WTC11 (cell line): ENCODE data around the gene MEGF6.

Source experiments
- CBFB ChIP-seq: sonication (generic); formaldehyde crosslinking; IDR thresholded peaks from 2 replicates; pipeline ENCODE4 v1.8.1; 2022; ENCODE audit warnings: mild to moderate bottlenecking, low read depth, missing genetic modification reagents
- ELF4 ChIP-seq: sonication (generic); formaldehyde crosslinking; IDR thresholded peaks from 2 replicates; pipeline ENCODE4 v1.8.1; 2022; ENCODE audit warnings: low read depth, mild to moderate bottlenecking, moderate library complexity, missing genetic modification reagents
- SP1 ChIP-seq: sonication (generic); formaldehyde crosslinking; conservative IDR thresholded peaks from 2 replicates; pipeline ENCODE4 v1.8.1; 2022; ENCODE audit warnings: missing genetic modification reagents
- ZBTB21 ChIP-seq: sonication (generic); formaldehyde crosslinking; IDR thresholded peaks from 2 replicates; pipeline ENCODE4 v1.8.1; 2023; ENCODE audit warnings: mild to moderate bottlenecking, missing genetic modification reagents, borderline replicate concordance
- ZNF263 ChIP-seq: sonication (generic); formaldehyde crosslinking; IDR thresholded peaks from 2 replicates; pipeline ENCODE4 v1.8.1; 2022; ENCODE audit warnings: low read depth, mild to moderate bottlenecking, moderate library complexity, missing genetic modification reagents
- ZNF396 ChIP-seq: fragments of 250-450 bp; sonication (Bioruptor Pico); IDR thresholded peaks from 2 replicates; pipeline ENCODE4 v1.8.0; 2021; ENCODE audit warnings: mild to moderate bottlenecking, moderate library complexity, borderline replicate concordance
- ZNF423 ChIP-seq: fragments of 250-450 bp; sonication (Bioruptor Pico); IDR thresholded peaks from 2 replicates; pipeline ENCODE4 v2.1.2; 2022; ENCODE audit warnings: mild to moderate bottlenecking, moderate library complexity
- TF ChIP-seq, protein P1 (sequence below): fragments of 200-600 bp; IDR thresholded peaks from 2 replicates; pipeline ENCODE4 v1.8.0; 2022; ENCODE audit warnings: antibody characterized with exemption
- TF ChIP-seq, protein P2 (sequence below): sonication (generic); formaldehyde crosslinking; IDR thresholded peaks from 2 replicates; pipeline ENCODE4 v1.8.1; 2023; ENCODE audit warnings: mild to moderate bottlenecking, missing genetic modification reagents
- TF ChIP-seq, protein P3 (sequence below): sonication (generic); formaldehyde crosslinking; IDR thresholded peaks from 2 replicates; pipeline ENCODE4 v1.8.1; 2023; ENCODE audit warnings: mild to moderate bottlenecking, missing genetic modification reagents, moderate library complexity
- TF ChIP-seq, protein P4 (sequence below): sonication (generic); formaldehyde crosslinking; conservative IDR thresholded peaks from 2 replicates; pipeline ENCODE4 v1.8.1; 2022; ENCODE audit warnings: mild to moderate bottlenecking, missing genetic modification reagents
- TF ChIP-seq, protein P5 (sequence below): sonication (generic); formaldehyde crosslinking; IDR thresholded peaks from 2 replicates; pipeline ENCODE4 v1.8.0; 2023; ENCODE audit warnings: missing genetic modification reagents
- TF ChIP-seq, protein P6 (sequence below): sonication (generic); formaldehyde crosslinking; IDR thresholded peaks from 2 replicates; pipeline ENCODE4 v1.8.1; 2023; ENCODE audit warnings: mild to moderate bottlenecking, missing genetic modification reagents

DNA sequence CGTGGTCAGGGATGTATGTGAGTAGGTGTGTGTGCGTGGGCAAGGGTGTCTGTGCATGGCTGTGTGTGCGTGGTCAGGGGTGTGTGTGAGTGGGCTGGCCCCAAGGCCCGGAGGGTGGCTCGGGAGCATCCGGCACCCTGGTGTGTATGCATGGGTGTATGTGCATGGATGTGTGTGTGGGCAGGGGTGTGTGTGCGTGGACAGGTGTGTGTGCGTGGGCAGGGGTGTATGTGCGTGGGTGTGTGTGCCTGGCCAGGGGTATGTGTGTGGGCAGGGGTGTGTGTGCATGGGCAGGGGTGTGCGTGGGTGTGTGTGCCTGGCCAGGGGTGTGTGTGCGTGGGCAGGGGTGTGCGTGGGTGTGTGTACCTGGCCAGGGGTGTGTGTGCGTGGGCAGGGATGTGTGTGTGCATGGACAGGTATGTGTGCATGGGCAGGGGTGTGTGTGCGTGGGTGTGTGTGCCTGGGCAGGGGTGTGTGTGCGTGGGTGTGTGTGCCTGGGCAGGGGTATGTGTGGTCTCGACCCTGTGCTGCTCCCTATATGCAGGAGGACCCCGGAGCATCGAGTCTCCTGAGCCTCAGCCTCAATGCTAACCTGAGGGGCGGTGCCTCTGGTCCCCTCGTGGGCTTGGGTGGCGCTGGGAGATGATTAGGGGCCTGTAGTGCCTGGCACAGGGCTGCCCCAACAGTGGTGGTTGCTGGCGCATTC is 140.5 kb downstream of the MEGF6 start:
- no peak for TF ChIP-seq ZNF396 (CRISPR knock-in tag)
- TF ChIP-seq ZNF423 (CRISPR knock-in tag): no peak
- TF ChIP-seq, protein P1, sequence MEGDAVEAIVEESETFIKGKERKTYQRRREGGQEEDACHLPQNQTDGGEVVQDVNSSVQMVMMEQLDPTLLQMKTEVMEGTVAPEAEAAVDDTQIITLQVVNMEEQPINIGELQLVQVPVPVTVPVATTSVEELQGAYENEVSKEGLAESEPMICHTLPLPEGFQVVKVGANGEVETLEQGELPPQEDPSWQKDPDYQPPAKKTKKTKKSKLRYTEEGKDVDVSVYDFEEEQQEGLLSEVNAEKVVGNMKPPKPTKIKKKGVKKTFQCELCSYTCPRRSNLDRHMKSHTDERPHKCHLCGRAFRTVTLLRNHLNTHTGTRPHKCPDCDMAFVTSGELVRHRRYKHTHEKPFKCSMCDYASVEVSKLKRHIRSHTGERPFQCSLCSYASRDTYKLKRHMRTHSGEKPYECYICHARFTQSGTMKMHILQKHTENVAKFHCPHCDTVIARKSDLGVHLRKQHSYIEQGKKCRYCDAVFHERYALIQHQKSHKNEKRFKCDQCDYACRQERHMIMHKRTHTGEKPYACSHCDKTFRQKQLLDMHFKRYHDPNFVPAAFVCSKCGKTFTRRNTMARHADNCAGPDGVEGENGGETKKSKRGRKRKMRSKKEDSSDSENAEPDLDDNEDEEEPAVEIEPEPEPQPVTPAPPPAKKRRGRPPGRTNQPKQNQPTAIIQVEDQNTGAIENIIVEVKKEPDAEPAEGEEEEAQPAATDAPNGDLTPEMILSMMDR: no peak
- TF ChIP-seq, protein P2, sequence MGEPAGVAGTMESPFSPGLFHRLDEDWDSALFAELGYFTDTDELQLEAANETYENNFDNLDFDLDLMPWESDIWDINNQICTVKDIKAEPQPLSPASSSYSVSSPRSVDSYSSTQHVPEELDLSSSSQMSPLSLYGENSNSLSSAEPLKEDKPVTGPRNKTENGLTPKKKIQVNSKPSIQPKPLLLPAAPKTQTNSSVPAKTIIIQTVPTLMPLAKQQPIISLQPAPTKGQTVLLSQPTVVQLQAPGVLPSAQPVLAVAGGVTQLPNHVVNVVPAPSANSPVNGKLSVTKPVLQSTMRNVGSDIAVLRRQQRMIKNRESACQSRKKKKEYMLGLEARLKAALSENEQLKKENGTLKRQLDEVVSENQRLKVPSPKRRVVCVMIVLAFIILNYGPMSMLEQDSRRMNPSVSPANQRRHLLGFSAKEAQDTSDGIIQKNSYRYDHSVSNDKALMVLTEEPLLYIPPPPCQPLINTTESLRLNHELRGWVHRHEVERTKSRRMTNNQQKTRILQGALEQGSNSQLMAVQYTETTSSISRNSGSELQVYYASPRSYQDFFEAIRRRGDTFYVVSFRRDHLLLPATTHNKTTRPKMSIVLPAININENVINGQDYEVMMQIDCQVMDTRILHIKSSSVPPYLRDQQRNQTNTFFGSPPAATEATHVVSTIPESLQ (CRISPR knock-in tag): no peak
- TF ChIP-seq ZNF263 (CRISPR knock-in tag): no peak
- TF ChIP-seq, protein P3, sequence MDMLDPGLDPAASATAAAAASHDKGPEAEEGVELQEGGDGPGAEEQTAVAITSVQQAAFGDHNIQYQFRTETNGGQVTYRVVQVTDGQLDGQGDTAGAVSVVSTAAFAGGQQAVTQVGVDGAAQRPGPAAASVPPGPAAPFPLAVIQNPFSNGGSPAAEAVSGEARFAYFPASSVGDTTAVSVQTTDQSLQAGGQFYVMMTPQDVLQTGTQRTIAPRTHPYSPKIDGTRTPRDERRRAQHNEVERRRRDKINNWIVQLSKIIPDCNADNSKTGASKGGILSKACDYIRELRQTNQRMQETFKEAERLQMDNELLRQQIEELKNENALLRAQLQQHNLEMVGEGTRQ (CRISPR knock-in tag): no peak
- no peak for TF ChIP-seq SP1 (CRISPR knock-in tag)
- TF ChIP-seq, protein P4, sequence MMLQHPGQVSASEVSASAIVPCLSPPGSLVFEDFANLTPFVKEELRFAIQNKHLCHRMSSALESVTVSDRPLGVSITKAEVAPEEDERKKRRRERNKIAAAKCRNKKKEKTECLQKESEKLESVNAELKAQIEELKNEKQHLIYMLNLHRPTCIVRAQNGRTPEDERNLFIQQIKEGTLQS (CRISPR knock-in tag): no peak
- TF ChIP-seq ELF4 (CRISPR knock-in tag): no peak
- TF ChIP-seq CBFB: no peak
- no peak for TF ChIP-seq ZBTB21 (CRISPR knock-in tag)
- TF ChIP-seq, protein P5, sequence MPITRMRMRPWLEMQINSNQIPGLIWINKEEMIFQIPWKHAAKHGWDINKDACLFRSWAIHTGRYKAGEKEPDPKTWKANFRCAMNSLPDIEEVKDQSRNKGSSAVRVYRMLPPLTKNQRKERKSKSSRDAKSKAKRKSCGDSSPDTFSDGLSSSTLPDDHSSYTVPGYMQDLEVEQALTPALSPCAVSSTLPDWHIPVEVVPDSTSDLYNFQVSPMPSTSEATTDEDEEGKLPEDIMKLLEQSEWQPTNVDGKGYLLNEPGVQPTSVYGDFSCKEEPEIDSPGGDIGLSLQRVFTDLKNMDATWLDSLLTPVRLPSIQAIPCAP (CRISPR knock-in tag): no peak
- TF ChIP-seq, protein P6, sequence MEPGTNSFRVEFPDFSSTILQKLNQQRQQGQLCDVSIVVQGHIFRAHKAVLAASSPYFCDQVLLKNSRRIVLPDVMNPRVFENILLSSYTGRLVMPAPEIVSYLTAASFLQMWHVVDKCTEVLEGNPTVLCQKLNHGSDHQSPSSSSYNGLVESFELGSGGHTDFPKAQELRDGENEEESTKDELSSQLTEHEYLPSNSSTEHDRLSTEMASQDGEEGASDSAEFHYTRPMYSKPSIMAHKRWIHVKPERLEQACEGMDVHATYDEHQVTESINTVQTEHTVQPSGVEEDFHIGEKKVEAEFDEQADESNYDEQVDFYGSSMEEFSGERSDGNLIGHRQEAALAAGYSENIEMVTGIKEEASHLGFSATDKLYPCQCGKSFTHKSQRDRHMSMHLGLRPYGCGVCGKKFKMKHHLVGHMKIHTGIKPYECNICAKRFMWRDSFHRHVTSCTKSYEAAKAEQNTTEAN (CRISPR knock-in tag): no peak
